Heart left ventricle (tissue), 16 donors: Measurements from ENCODE around the gene UEVLD. TPM values are rescaled to one million over a fixed set of nuclear protein-coding genes. Genes with fewer than 3 reads are reported as not detected.

ENCODE experiments used
- ATAC-seq, 4 donors: fragments of 200-7000 bp; cut with Tn5 transposase; one replicate each; pipeline ENCODE4 v1.9.1; 2020 to 2022; ENCODE audit warnings: moderate library complexity in 4 of 4, mild to moderate bottlenecking in 3 of 4, moderate number of reproducible peaks in 1 of 4
- DNase-seq, 5 donors: peaks; one replicate each; pipeline ENCODE4 v3.0.0-alpha.2; 2020
- H3K27ac ChIP-seq, 12 donors: fragments of 200-600 bp; sonication (generic) in 4 of 12; one replicate each; pipeline versions ENCODE4 v1.5.0 to v1.8.0; 2016 to 2022; ENCODE audit warnings: mild to moderate bottlenecking in 2 of 12
- H3K27me3 ChIP-seq, 9 donors: fragments of 200-600 bp; sonication (generic) in 2 of 9; one replicate each; pipeline versions ENCODE4 v1.5.1 to v1.8.0; 2016 to 2022; ENCODE audit warnings: mild to moderate bottlenecking in 3 of 9
- H3K36me3 ChIP-seq, 9 donors: fragments of 200-600 bp; sonication (generic) in 2 of 9; one replicate each; pipeline versions ENCODE4 v1.5.0 to v1.8.0; 2018 to 2022; ENCODE audit warnings: mild to moderate bottlenecking in 2 of 9
- H3K4me1 ChIP-seq, 12 donors: fragments of 200-600 bp; sonication (generic) in 4 of 12; one replicate each; pipeline versions ENCODE4 v1.5.0 to v1.8.0; 2016 to 2022; ENCODE audit warnings: mild to moderate bottlenecking in 3 of 12
- H3K4me3 ChIP-seq, 12 donors: fragments of 200-600 bp; sonication (generic) in 4 of 12; one replicate each; pipeline versions ENCODE4 v1.5.0 to v1.8.0; 2017 to 2022; ENCODE audit warnings: mild to moderate bottlenecking in 9 of 12, moderate library complexity in 4 of 12
- H3K9me3 ChIP-seq, 12 donors: fragments of 200-600 bp; sonication (generic) in 4 of 12; one replicate each; pipeline versions ENCODE4 v1.5.0 to v1.8.0; 2016 to 2022; ENCODE audit warnings: mild to moderate bottlenecking in 1 of 12
- POLR2A ChIP-seq, 2 donors: fragments of 450-650 bp; IDR thresholded peaks; one replicate each; pipeline ENCODE4 v1.6.1; 2017; ENCODE audit warnings: antibody characterized with exemption in 2 of 2, mild to moderate bottlenecking in 2 of 2, moderate library complexity in 2 of 2
- WGBS, 4 donors: extraction: QIAGEN DNeasy Blood & Tissue Kit in 2 of 4; methylation state at CpG; one replicate each; pipeline versions ENCODE4 v1.1.5 to v1.1.7; 2013 to 2018; 5-methylcytosine and 5-hydroxymethylcytosine counted together
- intact Hi-C, 10 donors: fragments of 100-400 bp; cut with DNase I; formaldehyde crosslinking; loops; one replicate each; pipeline versions ENCODE4 v1.11.1 to v1.14.2; 2022
- polyA plus RNA-seq, 2 donors: library from polyadenylated mRNA; stranded (reverse); fragments of 200-250 nt; gene quantifications; one replicate each; pipeline ENCODE4 v1.2.3, GENCODE V29; 2013
- total RNA-seq, 9 donors: library from RNA; depleted of rRNA in 2 of 9; stranded (reverse); fragments of >200 nt in 2 of 9; fragmentation: NEBNext Ultra II Directional in 3 of 9; extraction: Animal tissue kit (Norgen Biotek cat#: 25700) in 3 of 9; gene quantifications; one replicate each; pipeline versions ENCODE4 v1.1.0 to v1.2.4, GENCODE V29; 2016 to 2023
- TF ChIP-seq, protein P1 (sequence below), 12 donors: fragments of 200-600 bp; sonication (generic) in 4 of 12; IDR thresholded peaks; one replicate each; pipeline versions ENCODE4 v1.5.0 to v1.8.0; 2018 to 2022; ENCODE audit warnings: antibody characterized with exemption in 12 of 12, mild to moderate bottlenecking in 5 of 12
- donor health status: ischemic (EF 13 %, LVEDD 7.1; RV severe dilation, severe dysfunction).
- donor health status: healthy with polysubstance abuse.
- donor health status: DM: no; HTN: yes; CAD: no.
- donor health status: DM: no; HTN: no; CAD: no.
- donor health status: ischemic (EF 25% LVEDD 6.9; RV normal size, moderate dysfunction).
- donor health status: ischemic (EF 25% LVEDD 5.7; RV mildly dilated, moderate dysfunction).
- donor health status: healthy.
- donor health status: DM: yes; HTN: yes; CAD: no.
- donor health status: ischemic (EF 35%, LVEDD 5.7; RV mildly dilated, moderate dysfunction).
- donor health status: nonischemic (EF 11% LVEDD 7.7; RV severe dilation, severe dysfunction).
- donor health status: DM: yes; HTN: yes; CAD: no.
- donor health status: PGD.
- donor health status: ischemic (EF 29% LVEDD 5.4; RV normal size, mild dysfunction).
- donor health status: nonischemic (EF 23%, LVEDD 6.1; RV moderate dilation, normal function).

UEVLD gene
- total and polyA plus RNA-seq, 11 donors, result 4.3 to 37.8 (median 20.2) TPM

DNA sequence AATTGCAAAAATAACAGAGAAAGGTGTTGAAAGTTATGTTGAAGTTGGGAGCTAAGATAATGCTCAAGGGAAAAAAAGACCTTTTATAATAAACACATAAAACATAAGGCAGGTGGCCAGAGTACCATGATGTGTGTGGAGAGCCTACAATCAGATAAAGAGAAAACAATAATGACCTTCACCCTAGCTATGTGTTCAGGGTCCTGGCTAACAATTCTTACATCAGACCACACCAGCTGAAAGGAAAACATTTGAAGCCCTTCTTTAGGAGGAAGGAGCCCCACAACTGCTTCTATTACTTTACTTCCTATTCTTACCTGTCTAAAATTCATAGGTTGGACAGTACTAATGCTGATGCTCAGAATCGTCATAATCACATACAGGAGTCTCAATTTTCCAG, 64.3 kb downstream of the UEVLD start:
- Histone ChIP-seq H3K36me3 (peaks cover 0 to 21% (median 6%) of the 10 kb centered on the region in 9 donors), H3K4me3 (no peak overlapping the region), H3K27me3 (no peaks in the 10 kb centered on the region), H3K4me1 (peaks cover 0 to 36% (median 16%) of the 10 kb centered on the region in 12 donors), H3K27ac (no peak overlapping the region), H3K9me3 (no peaks in the 10 kb centered on the region)
- TF ChIP-seq, protein P1, sequence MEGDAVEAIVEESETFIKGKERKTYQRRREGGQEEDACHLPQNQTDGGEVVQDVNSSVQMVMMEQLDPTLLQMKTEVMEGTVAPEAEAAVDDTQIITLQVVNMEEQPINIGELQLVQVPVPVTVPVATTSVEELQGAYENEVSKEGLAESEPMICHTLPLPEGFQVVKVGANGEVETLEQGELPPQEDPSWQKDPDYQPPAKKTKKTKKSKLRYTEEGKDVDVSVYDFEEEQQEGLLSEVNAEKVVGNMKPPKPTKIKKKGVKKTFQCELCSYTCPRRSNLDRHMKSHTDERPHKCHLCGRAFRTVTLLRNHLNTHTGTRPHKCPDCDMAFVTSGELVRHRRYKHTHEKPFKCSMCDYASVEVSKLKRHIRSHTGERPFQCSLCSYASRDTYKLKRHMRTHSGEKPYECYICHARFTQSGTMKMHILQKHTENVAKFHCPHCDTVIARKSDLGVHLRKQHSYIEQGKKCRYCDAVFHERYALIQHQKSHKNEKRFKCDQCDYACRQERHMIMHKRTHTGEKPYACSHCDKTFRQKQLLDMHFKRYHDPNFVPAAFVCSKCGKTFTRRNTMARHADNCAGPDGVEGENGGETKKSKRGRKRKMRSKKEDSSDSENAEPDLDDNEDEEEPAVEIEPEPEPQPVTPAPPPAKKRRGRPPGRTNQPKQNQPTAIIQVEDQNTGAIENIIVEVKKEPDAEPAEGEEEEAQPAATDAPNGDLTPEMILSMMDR (IDR thresholded peaks at IDR 0.05), result no peak
- TF ChIP-seq POLR2A (IDR thresholded peaks at IDR 0.05), result no peak
- intact Hi-C loops, result loop anchor here in 4 of 10 donors (10.0 kb wide), 2 partner anchors 129 to 199 kb away; partner anchors contain the start of genes LDHA (in 3 of the 4), GTF2H1 (in 2 of the 4) and HPS5 (in 2 of the 4)
- ATAC-seq (no peak), DNase-seq (no peak)
- 82 to 96% (median 88%) methylated on average over 1 of the region's 1 CpG for WGBS, 4 donors

DNA sequence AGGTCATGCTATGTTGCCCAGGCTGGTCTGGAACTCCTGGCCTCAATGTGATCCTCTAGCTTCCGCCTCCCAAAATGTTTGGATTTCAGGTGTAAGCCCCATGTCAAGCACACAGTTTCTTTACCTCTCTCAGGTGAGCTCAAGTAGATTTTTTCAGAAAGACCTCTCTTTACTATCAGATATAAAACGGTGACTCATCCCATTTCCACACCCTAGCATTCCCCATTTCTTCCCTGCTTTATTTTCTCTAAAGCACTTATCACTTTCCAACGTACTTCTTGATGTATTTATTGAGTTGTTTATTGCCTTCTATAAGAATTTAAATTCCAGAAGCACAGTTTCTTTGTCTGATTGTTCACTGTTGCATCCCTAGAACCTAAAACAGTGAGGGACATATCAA, 65.5 kb downstream of the UEVLD start:
- intact Hi-C loops, result loop anchor here in 4 of 10 donors (10.0 kb wide), 2 partner anchors 128 to 198 kb away; partner anchors contain the start of genes LDHA (in 3 of the 4), GTF2H1 (in 2 of the 4) and HPS5 (in 2 of the 4)
- no peak for ATAC-seq
- H3K27ac ChIP-seq, result no peak overlapping the region
- H3K9me3 ChIP-seq, result no peaks in the 10 kb centered on the region
- peaks cover 0 to 32% (median 11%) of the 10 kb centered on the region in 9 donors for H3K36me3 ChIP-seq
- no peak for DNase-seq
- H3K4me3 ChIP-seq, result no peak overlapping the region
- H3K4me1 ChIP-seq, result peaks cover 0 to 36% (median 16%) of the 10 kb centered on the region in 12 donors
- no peak for TF ChIP-seq POLR2A (IDR thresholded peaks at IDR 0.05)
- TF ChIP-seq, protein P1 (IDR thresholded peaks at IDR 0.05), result no peak
- 91 to 92% (median 91%) methylated on average over 3 of the region's 3 CpGs for WGBS, 4 donors
- no peaks in the 10 kb centered on the region for H3K27me3 ChIP-seq

DNA sequence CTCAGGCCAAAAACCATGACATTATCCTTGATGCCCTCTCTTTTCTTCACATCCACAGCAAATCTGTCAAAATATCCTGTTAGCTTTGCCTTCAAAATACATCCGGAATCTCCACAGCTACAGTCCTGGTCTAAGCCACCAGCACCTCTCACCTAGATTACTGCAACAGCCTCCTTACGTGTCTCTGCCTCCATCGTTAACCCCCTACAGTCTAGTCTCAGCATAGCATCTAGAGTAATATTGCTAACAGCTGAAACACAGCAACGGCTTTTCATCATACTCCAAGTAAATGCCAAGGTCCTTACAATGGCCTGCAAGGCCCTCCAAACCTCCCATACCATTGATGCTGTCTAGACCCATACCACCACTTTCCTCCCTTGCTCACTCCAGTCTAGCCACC, 66.1 kb downstream of the UEVLD start:
- whole genome bisulfite sequencing, 4 donors, result 64 to 75% (median 71%) methylated on average over 4 of the region's 4 CpGs
- Histone ChIP-seq H3K36me3 (peaks cover 0 to 39% (median 18%) of the 10 kb centered on the region in 9 donors), H3K27ac (no peak overlapping the region), H3K9me3 (no peaks in the 10 kb centered on the region), H3K27me3 (no peaks in the 10 kb centered on the region), H3K4me1 (peaks cover 0 to 29% (median 11%) of the 10 kb centered on the region in 12 donors), H3K4me3 (no peak overlapping the region)
- TF ChIP-seq, protein P1 (IDR thresholded peaks at IDR 0.05), result no peak
- TF ChIP-seq POLR2A (IDR thresholded peaks at IDR 0.05), result no peak
- ATAC-seq, result no peak
- intact Hi-C loops, result loop anchor here in 4 of 10 donors (10.0 kb wide), 2 partner anchors 128 to 198 kb away; partner anchors contain the start of genes LDHA (in 3 of the 4), GTF2H1 (in 2 of the 4) and HPS5 (in 2 of the 4)
- DNase-seq, result no peak

DNA sequence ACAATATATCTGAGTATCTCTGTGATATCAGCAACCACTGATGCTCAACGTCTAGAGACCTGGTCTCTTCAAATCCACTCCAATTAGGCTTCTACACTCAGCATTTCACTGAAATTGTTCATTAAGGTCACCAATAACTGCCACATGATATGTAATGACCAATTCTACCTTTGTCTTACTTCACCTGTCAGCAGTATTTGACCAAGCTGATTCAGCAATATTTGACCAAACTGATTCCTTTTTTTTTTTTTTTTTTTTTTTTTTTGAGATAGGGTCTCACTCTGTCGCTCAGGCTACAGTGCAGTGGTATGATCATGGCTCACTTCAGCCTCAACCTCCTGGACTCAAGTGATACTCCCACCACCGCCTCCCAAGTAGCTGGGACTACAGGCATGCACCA, 67.4 kb downstream of the UEVLD start:
- Histone ChIP-seq H3K4me3 (no peak overlapping the region), H3K4me1 (peaks cover 0 to 27% (median 11%) of the 10 kb centered on the region in 12 donors), H3K27me3 (no peaks in the 10 kb centered on the region), H3K36me3 (peaks cover 0 to 46% (median 26%) of the 10 kb centered on the region in 9 donors), H3K27ac (no peak overlapping the region), H3K9me3 (no peaks in the 10 kb centered on the region)
- TF ChIP-seq, protein P1 (IDR thresholded peaks at IDR 0.05), result no peak
- no peak for TF ChIP-seq POLR2A (IDR thresholded peaks at IDR 0.05)
- ATAC-seq (no peak), DNase-seq (no peak)
- 81 to 97% (median 94%) methylated on average over 3 of the region's 3 CpGs for WGBS, 4 donors
- intact Hi-C loops, result loop anchor here in 4 of 10 donors (10.0 kb wide), 2 partner anchors 126 to 196 kb away; partner anchors contain the start of genes LDHA (in 3 of the 4), GTF2H1 (in 2 of the 4) and HPS5 (in 2 of the 4)
